ENCODE measurements around the gene ATP10B.

Gene ATP10B

GRCh38 chr5:160772854-160773253 is 79.2 kb downstream of the ATP10B start:
- DNase-seq (ENCODE audit: insufficient read length, low spot score) (no peak), FAIRE-seq (no peak)
- no peak for TF ChIP-seq PAX5 (IDR thresholded peaks at IDR 0.05; ENCODE audit: insufficient read depth, low read length, severe bottlenecking)
- no peak for TF ChIP-seq SPI1 (IDR thresholded peaks at IDR 0.05; ENCODE audit: low read depth, low read length)
- TF ChIP-seq POU2F2 (IDR thresholded peaks at IDR 0.05; ENCODE audit: low read depth, low read length) = no peak
- no peak for TF ChIP-seq POLR2AphosphoS5 (IDR thresholded peaks at IDR 0.05; ENCODE audit: low read depth, low read length)
- TF ChIP-seq POLR2A (IDR thresholded peaks at IDR 0.05; ENCODE audit: low read depth, low read length) = no peak
- no peak for TF ChIP-seq TAF1 (IDR thresholded peaks at IDR 0.05; ENCODE audit: low read depth, low read length)

GRCh38 chr5:160770718-160771117 is 81.3 kb downstream of the ATP10B start:
- FAIRE-seq = no peak
- TF ChIP-seq TAF1 (IDR thresholded peaks at IDR 0.05; ENCODE audit: low read depth, low read length) (no peak), POU2F2 (IDR thresholded peaks at IDR 0.05; ENCODE audit: low read depth, low read length) (no peak), PAX5 (IDR thresholded peaks at IDR 0.05; ENCODE audit: insufficient read depth, low read length, severe bottlenecking) (no peak), POLR2AphosphoS5 (IDR thresholded peaks at IDR 0.05; ENCODE audit: low read depth, low read length) (no peak), SPI1 (IDR thresholded peaks at IDR 0.05; ENCODE audit: low read depth, low read length) (no peak), POLR2A (IDR thresholded peaks at IDR 0.05; ENCODE audit: low read depth, low read length) (no peak)
- no peak for DNase-seq (ENCODE audit: insufficient read length, low spot score)

- FAIRE-seq = no peak
Observed at GRCh38 chr5:160769301-160769700, 82.7 kb downstream of the ATP10B start.

GRCh38 chr5:160767062-160767461 is 84.9 kb downstream of the ATP10B start:
- TF ChIP-seq POLR2AphosphoS5 (IDR thresholded peaks at IDR 0.05; ENCODE audit: low read depth, low read length) (no peak), POLR2A (IDR thresholded peaks at IDR 0.05; ENCODE audit: low read depth, low read length) (no peak), TAF1 (IDR thresholded peaks at IDR 0.05; ENCODE audit: low read depth, low read length) (no peak), POU2F2 (IDR thresholded peaks at IDR 0.05; ENCODE audit: low read depth, low read length) (no peak), PAX5 (IDR thresholded peaks at IDR 0.05; ENCODE audit: insufficient read depth, low read length, severe bottlenecking) (no peak), SPI1 (IDR thresholded peaks at IDR 0.05; ENCODE audit: low read depth, low read length) (no peak)
- DNase-seq (ENCODE audit: insufficient read length, low spot score) (no peak), FAIRE-seq (no peak)

More at GRCh38 chr5:160769301-160769700, 82.7 kb downstream of the ATP10B start:
- TF ChIP-seq PAX5 (IDR thresholded peaks at IDR 0.05; ENCODE audit: insufficient read depth, low read length, severe bottlenecking) = no peak
- no peak for TF ChIP-seq SPI1 (IDR thresholded peaks at IDR 0.05; ENCODE audit: low read depth, low read length)
- TF ChIP-seq TAF1 (IDR thresholded peaks at IDR 0.05; ENCODE audit: low read depth, low read length) = no peak
- DNase-seq (ENCODE audit: insufficient read length, low spot score) = no peak

GRCh38 chr5:160760008-160760407 is 92.0 kb downstream of the ATP10B start:
- FAIRE-seq (no peak), DNase-seq (ENCODE audit: insufficient read length, low spot score) (no peak)
- no peak for TF ChIP-seq SPI1 (IDR thresholded peaks at IDR 0.05; ENCODE audit: low read depth, low read length)
- no peak for TF ChIP-seq POLR2AphosphoS5 (IDR thresholded peaks at IDR 0.05; ENCODE audit: low read depth, low read length)
- TF ChIP-seq POU2F2 (IDR thresholded peaks at IDR 0.05; ENCODE audit: low read depth, low read length) = no peak
- TF ChIP-seq PAX5 (IDR thresholded peaks at IDR 0.05; ENCODE audit: insufficient read depth, low read length, severe bottlenecking) = no peak
- no peak for TF ChIP-seq POLR2A (IDR thresholded peaks at IDR 0.05; ENCODE audit: low read depth, low read length)
- TF ChIP-seq TAF1 (IDR thresholded peaks at IDR 0.05; ENCODE audit: low read depth, low read length) = no peak

- FAIRE-seq (no peak), DNase-seq (ENCODE audit: insufficient read length, low spot score) (no peak)
- TF ChIP-seq POU2F2 (IDR thresholded peaks at IDR 0.05; ENCODE audit: low read depth, low read length) (no peak), POLR2AphosphoS5 (IDR thresholded peaks at IDR 0.05; ENCODE audit: low read depth, low read length) (no peak), SPI1 (IDR thresholded peaks at IDR 0.05; ENCODE audit: low read depth, low read length) (no peak), TAF1 (IDR thresholded peaks at IDR 0.05; ENCODE audit: low read depth, low read length) (no peak)
Observed at GRCh38 chr5:160757194-160757593, 94.8 kb downstream of the ATP10B start.

GRCh38 chr5:160750938-160751657 is 100.9 kb downstream of the ATP10B start:
- no peak for DNase-seq (ENCODE audit: insufficient read length, low spot score)
- FAIRE-seq = no peak
- TF ChIP-seq POU2F2 (IDR thresholded peaks at IDR 0.05; ENCODE audit: low read depth, low read length) = no peak
- no peak for TF ChIP-seq POLR2A (IDR thresholded peaks at IDR 0.05; ENCODE audit: low read depth, low read length)
- TF ChIP-seq PAX5 (IDR thresholded peaks at IDR 0.05; ENCODE audit: insufficient read depth, low read length, severe bottlenecking) = no peak
- no peak for TF ChIP-seq POLR2AphosphoS5 (IDR thresholded peaks at IDR 0.05; ENCODE audit: low read depth, low read length)
- TF ChIP-seq TAF1 (IDR thresholded peaks at IDR 0.05; ENCODE audit: low read depth, low read length) = no peak
- no peak for TF ChIP-seq SPI1 (IDR thresholded peaks at IDR 0.05; ENCODE audit: low read depth, low read length)

- DNase-seq (ENCODE audit: insufficient read length, low spot score) (no peak), FAIRE-seq (no peak)
- TF ChIP-seq PAX5 (IDR thresholded peaks at IDR 0.05; ENCODE audit: insufficient read depth, low read length, severe bottlenecking) (no peak), POLR2AphosphoS5 (IDR thresholded peaks at IDR 0.05; ENCODE audit: low read depth, low read length) (no peak)
Observed at GRCh38 chr5:160749682-160750081, 102.3 kb downstream of the ATP10B start.

- FAIRE-seq = no peak
- DNase-seq (ENCODE audit: insufficient read length, low spot score) = no peak
- TF ChIP-seq TAF1 (IDR thresholded peaks at IDR 0.05; ENCODE audit: low read depth, low read length) = no peak
- TF ChIP-seq POLR2AphosphoS5 (IDR thresholded peaks at IDR 0.05; ENCODE audit: low read depth, low read length) = no peak
- no peak for TF ChIP-seq SPI1 (IDR thresholded peaks at IDR 0.05; ENCODE audit: low read depth, low read length)
- TF ChIP-seq PAX5 (IDR thresholded peaks at IDR 0.05; ENCODE audit: insufficient read depth, low read length, severe bottlenecking) = no peak
- no peak for TF ChIP-seq POU2F2 (IDR thresholded peaks at IDR 0.05; ENCODE audit: low read depth, low read length)
- TF ChIP-seq POLR2A (IDR thresholded peaks at IDR 0.05; ENCODE audit: low read depth, low read length) = no peak
Observed at GRCh38 chr5:160749026-160749425, 103.0 kb downstream of the ATP10B start.

- FAIRE-seq (no peak), DNase-seq (ENCODE audit: insufficient read length, low spot score) (no peak)
- TF ChIP-seq SPI1 (IDR thresholded peaks at IDR 0.05; ENCODE audit: low read depth, low read length) (no peak), TAF1 (IDR thresholded peaks at IDR 0.05; ENCODE audit: low read depth, low read length) (no peak), POU2F2 (IDR thresholded peaks at IDR 0.05; ENCODE audit: low read depth, low read length) (no peak), POLR2AphosphoS5 (IDR thresholded peaks at IDR 0.05; ENCODE audit: low read depth, low read length) (no peak), POLR2A (IDR thresholded peaks at IDR 0.05; ENCODE audit: low read depth, low read length) (no peak), PAX5 (IDR thresholded peaks at IDR 0.05; ENCODE audit: insufficient read depth, low read length, severe bottlenecking) (no peak)
Observed at GRCh38 chr5:160747987-160748386, 104.0 kb downstream of the ATP10B start.

All from GM12891 (cell line).